ENCODE data around the gene GPR171.

GPR171 gene

GRCh38 chr3:151213881-151214280, 10.9 kb upstream of the GPR171 start:
- DNase-seq (ENCODE audit: low read depth in 2 of 2, low spot score in 1 of 2): no peak

- DNase-seq (ENCODE audit: low read depth in 2 of 2, low spot score in 1 of 2): no peak
Measured at GRCh38 chr3:151213151-151213550, 10.1 kb upstream of the GPR171 start.

- no peak for DNase-seq (ENCODE audit: low read depth in 2 of 2, low spot score in 1 of 2)
Measured at GRCh38 chr3:151210676-151211381, 7.8 kb upstream of the GPR171 start.

- DNase-seq (ENCODE audit: low read depth in 2 of 2, low spot score in 1 of 2): no peak
Measured at GRCh38 chr3:151209654-151210053, 6.6 kb upstream of the GPR171 start.

GRCh38 chr3:151206201-151206600, 3.2 kb upstream of the GPR171 start:
- DNase-seq (ENCODE audit: low read depth in 2 of 2, low spot score in 1 of 2): no peak

GRCh38 chr3:151205482-151205881, 2.5 kb upstream of the GPR171 start:
- DNase-seq (ENCODE audit: low read depth in 2 of 2, low spot score in 1 of 2): no peak

GRCh38 chr3:151204530-151205402, 1.8 kb upstream of the GPR171 start:
- DNase-seq (ENCODE audit: low read depth in 2 of 2, low spot score in 1 of 2): no peak

GRCh38 chr3:151201051-151201730, 1.8 kb downstream of the GPR171 start:
- no peak for DNase-seq (ENCODE audit: low read depth in 2 of 2, low spot score in 1 of 2)

- no peak for DNase-seq (ENCODE audit: low read depth in 2 of 2, low spot score in 1 of 2)
Measured at GRCh38 chr3:151200586-151200985, 2.4 kb downstream of the GPR171 start.

GRCh38 chr3:151199554-151200438, 3.2 kb downstream of the GPR171 start:
- no peak for DNase-seq (ENCODE audit: low read depth in 2 of 2, low spot score in 1 of 2)

GRCh38 chr3:151198849-151199248, 4.2 kb downstream of the GPR171 start:
- no peak for DNase-seq (ENCODE audit: low read depth in 2 of 2, low spot score in 1 of 2)

- DNase-seq (ENCODE audit: low read depth in 2 of 2, low spot score in 1 of 2): no peak
Measured at GRCh38 chr3:151197981-151198767, 4.8 kb downstream of the GPR171 start.

- DNase-seq (ENCODE audit: low read depth in 2 of 2, low spot score in 1 of 2): no peak
Measured at GRCh38 chr3:151197228-151197627, 5.8 kb downstream of the GPR171 start.

- no peak for DNase-seq (ENCODE audit: low read depth in 2 of 2, low spot score in 1 of 2)
Measured at GRCh38 chr3:151196434-151196833, 6.6 kb downstream of the GPR171 start.

- DNase-seq (ENCODE audit: low read depth in 2 of 2, low spot score in 1 of 2): no peak
Measured at GRCh38 chr3:151195826-151196225, 7.2 kb downstream of the GPR171 start.

GRCh38 chr3:151192545-151192944, 10.5 kb downstream of the GPR171 start:
- DNase-seq (ENCODE audit: low read depth in 2 of 2, low spot score in 1 of 2): no peak

- DNase-seq (ENCODE audit: low read depth in 2 of 2, low spot score in 1 of 2): no peak
Measured at GRCh38 chr3:151191095-151191494, 11.9 kb downstream of the GPR171 start.

- DNase-seq (ENCODE audit: low read depth in 2 of 2, low spot score in 1 of 2): no peak
Measured at GRCh38 chr3:151183265-151183671, 19.7 kb downstream of the GPR171 start.

- no peak for DNase-seq (ENCODE audit: low read depth in 2 of 2, low spot score in 1 of 2)
Measured at GRCh38 chr3:151182349-151183079, 20.5 kb downstream of the GPR171 start.
